Gastroesophageal sphincter (tissue), 3 donors: ENCODE data around the gene RABGAP1.

Source experiments
- CTCF ChIP-seq, 4 experiments: fragments of 200-600 bp in 2 of 4; fragments of 450-650 bp in 2 of 4; sonication (generic) in 1 of 4; IDR thresholded peaks; one replicate each; pipeline ENCODE4 v1.5.1; 2017 to 2019; ENCODE audit warnings: antibody characterized with exemption in 4 of 4, mild to moderate bottlenecking in 2 of 4, moderate library complexity in 2 of 4
- EP300 ChIP-seq: sonication (generic); formaldehyde crosslinking; IDR thresholded peaks from one replicate; pipeline ENCODE4 v1.6.1; 2017; ENCODE audit warnings: antibody characterized with exemption, mild to moderate bottlenecking
- POLR2A ChIP-seq, 2 donors: fragments of 450-650 bp; IDR thresholded peaks; one replicate each; pipeline ENCODE4 v1.6.1; 2017; ENCODE audit warnings: antibody characterized with exemption in 2 of 2, mild to moderate bottlenecking in 2 of 2, moderate library complexity in 1 of 2
- POLR2AphosphoS5 ChIP-seq: sonication (generic); formaldehyde crosslinking; IDR thresholded peaks from one replicate; pipeline ENCODE4 v1.6.1; 2017; ENCODE audit warnings: antibody characterized with exemption

GRCh38 chr9:123027517-123027916 is 86.7 kb downstream of the RABGAP1 start:
- TF ChIP-seq POLR2A (IDR thresholded peaks at IDR 0.05) (no peak), CTCF (IDR thresholded peaks at IDR 0.05) (no peak), POLR2AphosphoS5 (no peak), EP300 (no peak)
